PC-9 (cell line): Measurements from ENCODE around the gene CCDC33.

Source experiments
- EZH2 ChIP-seq: fragments of 200-600 bp; sonication (generic); IDR thresholded peaks from 2 replicates; pipeline ENCODE4 v1.8.0; 2017; ENCODE audit warnings: antibody characterized with exemption, low read depth
- TF ChIP-seq, protein P1 (sequence below): fragments of 200-600 bp; sonication (generic); conservative IDR thresholded peaks from 2 replicates; pipeline ENCODE4 v1.6.1; 2017; ENCODE audit warnings: mixed run types, antibody characterized with exemption, mild to moderate bottlenecking, moderate library complexity

GRCh38 chr15:74378848-74379247 is 142.7 kb downstream of the CCDC33 start:
- TF ChIP-seq, protein P1, sequence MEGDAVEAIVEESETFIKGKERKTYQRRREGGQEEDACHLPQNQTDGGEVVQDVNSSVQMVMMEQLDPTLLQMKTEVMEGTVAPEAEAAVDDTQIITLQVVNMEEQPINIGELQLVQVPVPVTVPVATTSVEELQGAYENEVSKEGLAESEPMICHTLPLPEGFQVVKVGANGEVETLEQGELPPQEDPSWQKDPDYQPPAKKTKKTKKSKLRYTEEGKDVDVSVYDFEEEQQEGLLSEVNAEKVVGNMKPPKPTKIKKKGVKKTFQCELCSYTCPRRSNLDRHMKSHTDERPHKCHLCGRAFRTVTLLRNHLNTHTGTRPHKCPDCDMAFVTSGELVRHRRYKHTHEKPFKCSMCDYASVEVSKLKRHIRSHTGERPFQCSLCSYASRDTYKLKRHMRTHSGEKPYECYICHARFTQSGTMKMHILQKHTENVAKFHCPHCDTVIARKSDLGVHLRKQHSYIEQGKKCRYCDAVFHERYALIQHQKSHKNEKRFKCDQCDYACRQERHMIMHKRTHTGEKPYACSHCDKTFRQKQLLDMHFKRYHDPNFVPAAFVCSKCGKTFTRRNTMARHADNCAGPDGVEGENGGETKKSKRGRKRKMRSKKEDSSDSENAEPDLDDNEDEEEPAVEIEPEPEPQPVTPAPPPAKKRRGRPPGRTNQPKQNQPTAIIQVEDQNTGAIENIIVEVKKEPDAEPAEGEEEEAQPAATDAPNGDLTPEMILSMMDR = no peak
- TF ChIP-seq EZH2 = no peak
